Inferior parietal cortex (tissue), 1 donor: ENCODE data around the gene GALR2.
"Not testable (repeated sequence)": the region's sequence is repeated elsewhere in the genome, so short reads cannot be mapped to it uniquely, and the experiment has no call there.

Source experiments
- DNase-seq: peaks from one replicate; pipeline ENCODE4 v3.0.0-alpha.2; 2016; ENCODE audit errors: extremely low spot score

GALR2 gene, protein sequence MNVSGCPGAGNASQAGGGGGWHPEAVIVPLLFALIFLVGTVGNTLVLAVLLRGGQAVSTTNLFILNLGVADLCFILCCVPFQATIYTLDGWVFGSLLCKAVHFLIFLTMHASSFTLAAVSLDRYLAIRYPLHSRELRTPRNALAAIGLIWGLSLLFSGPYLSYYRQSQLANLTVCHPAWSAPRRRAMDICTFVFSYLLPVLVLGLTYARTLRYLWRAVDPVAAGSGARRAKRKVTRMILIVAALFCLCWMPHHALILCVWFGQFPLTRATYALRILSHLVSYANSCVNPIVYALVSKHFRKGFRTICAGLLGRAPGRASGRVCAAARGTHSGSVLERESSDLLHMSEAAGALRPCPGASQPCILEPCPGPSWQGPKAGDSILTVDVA

DNA sequence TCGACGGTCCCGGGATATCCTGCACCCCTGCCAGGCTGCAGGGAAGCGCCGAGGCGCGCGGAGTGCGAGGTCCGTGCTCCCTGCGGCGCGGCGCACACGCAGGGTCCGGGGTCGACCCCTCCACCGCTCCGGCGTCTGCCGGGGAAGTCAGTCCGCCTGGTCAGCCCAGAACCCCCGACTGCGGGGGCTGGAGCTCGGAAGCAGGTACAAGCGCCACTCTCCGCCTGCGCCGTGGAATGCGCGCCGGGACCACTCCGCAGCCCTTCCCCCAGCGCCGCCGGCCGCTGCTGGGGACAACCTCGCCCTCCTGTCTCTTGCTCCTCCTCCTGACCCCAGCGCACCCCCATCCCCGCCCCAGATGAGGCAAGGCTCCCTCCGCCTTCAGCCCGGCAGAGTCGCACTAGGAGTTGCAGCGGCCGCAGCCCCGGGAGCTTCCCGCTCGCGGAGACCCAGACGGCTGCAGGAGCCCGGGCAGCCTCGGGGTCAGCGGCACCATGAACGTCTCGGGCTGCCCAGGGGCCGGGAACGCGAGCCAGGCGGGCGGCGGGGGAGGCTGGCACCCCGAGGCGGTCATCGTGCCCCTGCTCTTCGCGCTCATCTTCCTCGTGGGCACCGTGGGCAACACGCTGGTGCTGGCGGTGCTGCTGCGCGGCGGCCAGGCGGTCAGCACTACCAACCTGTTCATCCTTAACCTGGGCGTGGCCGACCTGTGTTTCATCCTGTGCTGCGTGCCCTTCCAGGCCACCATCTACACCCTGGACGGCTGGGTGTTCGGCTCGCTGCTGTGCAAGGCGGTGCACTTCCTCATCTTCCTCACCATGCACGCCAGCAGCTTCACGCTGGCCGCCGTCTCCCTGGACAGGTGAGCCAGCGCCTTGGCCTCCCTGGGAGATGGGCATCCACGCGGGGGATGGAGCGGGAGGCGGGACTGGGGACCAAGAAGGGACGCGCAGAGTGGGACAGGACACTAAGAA lies at the start of gene GALR2:
GALR2 (plus strand) TSS at position 392 of the 974 bp plus-strand sequence; CDS start at position 495, 103 bp downstream.
- no peak for DNase-seq

GRCh38 chr17:76025294-76025693 lies 49.3 kb upstream of the GALR2 start:
- no peak for DNase-seq

DNA sequence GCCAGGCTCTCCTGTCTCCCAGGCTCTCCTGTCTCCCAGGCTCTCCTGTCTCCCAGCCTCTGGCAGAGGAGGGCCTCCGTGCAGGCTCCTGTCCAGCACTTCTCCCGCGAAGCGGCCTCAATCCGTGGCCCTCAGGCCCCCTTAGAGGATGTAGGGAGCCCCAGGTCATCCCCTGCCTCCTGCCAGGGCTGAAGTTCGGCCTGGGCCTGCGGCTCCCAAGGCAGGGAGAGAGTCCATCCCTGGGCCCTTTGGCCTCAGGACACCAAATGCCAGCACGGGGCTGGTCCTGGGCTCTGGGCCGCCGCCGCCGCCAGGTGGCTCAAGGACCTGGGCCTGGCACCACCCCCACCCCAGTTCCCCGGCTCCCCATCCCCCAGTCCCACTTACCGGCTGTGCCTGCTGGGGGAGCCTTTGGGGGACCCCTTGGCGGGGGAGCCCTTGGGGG lies 47.8 kb upstream of the GALR2 start:
- DNase-seq, result no peak

GRCh38 chr17:76027159-76027839 lies 47.3 kb upstream of the GALR2 start, which contains the start of gene EVPL:
Gene EVPL, minus strand, starts transcription at chr17:76027306. Its CDS starts 108 bp downstream, at chr17:76027198.
- no peak for DNase-seq

GRCh38 chr17:76032073-76032779 lies 42.4 kb upstream of the GALR2 start:
- no peak for DNase-seq

- DNase-seq, result no peak
Observed at GRCh38 chr17:76032780-76033108, 41.8 kb upstream of the GALR2 start.

DNA sequence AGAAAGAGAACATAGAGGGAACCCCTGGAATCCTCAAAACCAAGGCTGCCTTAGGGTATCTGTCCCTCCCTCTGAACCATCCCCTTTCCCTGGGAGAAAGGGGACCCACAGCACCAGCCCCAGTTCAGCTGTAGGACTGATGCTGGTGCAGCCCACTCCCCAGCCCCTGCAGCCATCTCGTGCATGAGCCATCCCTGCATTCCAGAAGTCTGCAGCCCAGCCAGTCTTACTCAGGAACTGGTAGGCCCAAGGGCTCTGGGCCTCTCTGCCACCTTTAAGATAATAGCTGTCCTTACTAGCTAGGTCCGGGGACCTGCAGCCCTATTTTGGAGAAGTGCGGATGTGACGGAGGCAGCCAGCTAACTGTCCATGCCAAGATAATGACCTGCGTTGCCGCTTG lies 41.4 kb upstream of the GALR2 start:
- no peak for DNase-seq

DNA sequence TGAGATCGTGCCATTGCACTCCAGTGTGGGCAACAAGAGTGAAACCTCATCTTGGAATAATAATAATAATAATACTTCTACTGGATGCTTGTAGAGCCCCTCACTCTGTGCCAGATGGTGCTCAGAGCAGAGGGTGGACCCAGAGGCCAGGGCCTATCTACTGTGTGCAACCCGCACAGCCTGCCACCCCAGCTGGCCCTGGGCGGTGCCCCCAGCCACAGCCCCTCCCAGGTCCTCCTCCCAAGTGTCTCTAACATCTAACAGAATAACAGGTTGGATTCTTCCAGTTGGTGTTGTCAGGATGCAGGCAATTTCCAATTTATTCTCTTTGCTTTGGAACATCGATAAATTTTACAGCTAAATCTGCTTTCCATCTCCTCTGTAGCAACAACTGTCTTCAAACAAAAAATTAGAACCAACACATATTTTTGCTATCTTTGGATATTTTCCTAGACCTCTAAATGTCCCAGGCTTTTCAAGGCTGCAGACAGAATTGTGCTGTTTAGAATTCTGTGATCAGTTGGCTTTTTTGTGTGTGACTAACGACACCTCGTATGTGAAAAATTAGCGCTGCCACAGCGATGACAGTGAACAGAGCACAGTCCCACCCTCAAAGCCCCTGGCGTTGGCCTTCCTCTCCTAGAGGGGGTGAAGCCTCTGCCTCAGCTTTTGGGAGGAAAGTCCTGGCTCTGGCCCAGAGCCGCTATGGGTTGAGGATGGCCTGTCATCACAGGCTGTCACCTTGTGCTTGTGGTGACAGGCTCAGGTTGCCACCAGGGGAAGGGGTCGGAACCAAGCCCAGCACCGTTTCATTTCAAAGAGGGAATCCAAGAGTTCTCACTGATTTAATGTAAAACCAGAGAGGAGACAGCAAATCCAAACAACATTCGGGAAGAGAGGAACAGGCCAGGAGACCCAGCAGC lies 39.9 kb upstream of the GALR2 start:
- DNase-seq, result no peak

GRCh38 chr17:76036497-76037261 lies 37.9 kb upstream of the GALR2 start:
- no peak for DNase-seq

DNA sequence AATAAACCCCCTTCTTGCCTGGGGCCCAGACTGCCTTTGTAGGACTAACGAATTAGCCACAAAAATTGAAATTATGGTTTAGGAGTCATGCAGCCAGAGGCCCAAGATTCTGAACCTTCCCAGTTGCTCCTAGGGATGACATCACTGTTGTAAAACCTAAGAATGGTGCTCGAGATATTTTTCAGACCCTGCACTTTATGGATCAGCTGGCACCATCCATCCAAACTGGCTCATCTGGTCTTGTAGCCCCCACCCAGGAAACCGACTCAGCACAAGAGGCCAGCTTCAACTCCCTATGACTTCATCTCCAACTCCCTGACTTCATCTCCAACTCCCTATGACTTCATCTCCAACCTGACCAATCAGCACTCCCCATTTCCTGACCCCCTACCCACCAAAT lies 36.5 kb upstream of the GALR2 start:
- no peak for DNase-seq

GRCh38 chr17:76039121-76039520 lies 35.5 kb upstream of the GALR2 start:
- no peak for DNase-seq

DNA sequence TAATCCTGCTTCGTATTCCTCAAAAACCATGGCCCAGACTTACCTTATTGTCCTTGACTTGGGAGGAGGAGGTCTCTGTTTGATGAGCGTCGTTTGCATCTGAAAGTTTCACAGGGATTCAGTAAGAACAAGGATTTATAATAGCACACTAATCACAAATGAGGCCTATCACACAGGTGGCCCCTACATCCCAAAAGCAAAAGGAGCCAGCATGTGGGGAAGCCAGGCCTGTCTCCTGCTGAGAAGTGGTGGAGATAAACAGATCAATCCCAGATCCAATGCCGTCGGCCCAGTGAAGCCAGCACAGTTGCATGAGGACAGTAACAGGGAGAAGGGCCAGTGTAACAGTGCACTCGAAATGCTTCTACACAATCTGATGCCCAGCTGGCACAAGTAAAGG lies 34.2 kb upstream of the GALR2 start:
- DNase-seq, result no peak

- not testable (repeated sequence) for DNase-seq
Observed at GRCh38 chr17:76042868-76043267, 31.7 kb upstream of the GALR2 start.

- DNase-seq, result not testable (repeated sequence)
Observed at GRCh38 chr17:76044475-76045007, 30.0 kb upstream of the GALR2 start.

DNA sequence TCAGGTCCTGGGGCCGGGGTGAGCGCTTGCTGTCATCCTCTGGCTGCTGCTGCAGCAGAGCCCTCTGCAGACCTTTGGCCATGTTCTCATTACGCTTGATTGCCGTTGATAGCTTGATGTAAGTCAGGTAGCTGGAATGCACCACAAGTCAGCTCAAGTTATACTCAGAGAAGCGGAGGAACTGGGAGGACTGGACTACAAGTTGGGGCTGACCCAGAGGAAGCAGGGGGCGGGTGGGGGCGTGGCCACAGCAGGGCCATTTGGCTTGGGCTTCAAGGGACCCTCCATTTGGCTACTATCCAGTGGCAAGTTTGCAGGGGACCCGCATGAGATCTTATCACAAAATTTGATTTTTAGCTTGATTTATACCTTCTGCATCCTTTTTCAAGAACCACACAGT lies 28.5 kb upstream of the GALR2 start:
- no peak for DNase-seq

DNA sequence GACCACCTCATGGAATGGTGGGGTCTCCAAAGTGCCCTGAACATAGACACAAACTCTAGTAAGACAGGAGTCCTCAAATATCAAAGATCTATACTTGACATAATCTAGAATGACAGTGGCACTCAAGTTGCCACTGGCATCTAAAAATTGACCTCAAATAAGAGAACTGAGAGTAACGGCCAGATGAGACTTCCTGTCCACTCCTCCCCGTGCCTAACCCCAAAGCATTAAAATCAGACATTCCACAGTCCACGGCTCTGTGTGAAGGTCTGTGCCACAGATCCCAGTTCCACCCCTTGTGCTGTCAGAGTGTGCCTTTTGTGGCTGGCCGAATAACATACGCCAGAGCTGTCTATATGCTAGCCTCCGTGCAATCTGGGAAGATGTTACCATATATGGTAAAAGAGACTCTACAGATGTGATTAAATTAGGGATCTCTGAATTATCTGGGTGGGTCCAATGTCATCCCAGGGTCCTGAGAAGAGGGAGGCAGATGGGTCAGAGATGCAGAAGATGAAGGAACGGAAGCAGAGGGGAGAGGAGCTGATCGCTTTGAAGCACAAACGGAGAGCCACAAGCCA lies 26.5 kb upstream of the GALR2 start:
- no peak for DNase-seq

DNA sequence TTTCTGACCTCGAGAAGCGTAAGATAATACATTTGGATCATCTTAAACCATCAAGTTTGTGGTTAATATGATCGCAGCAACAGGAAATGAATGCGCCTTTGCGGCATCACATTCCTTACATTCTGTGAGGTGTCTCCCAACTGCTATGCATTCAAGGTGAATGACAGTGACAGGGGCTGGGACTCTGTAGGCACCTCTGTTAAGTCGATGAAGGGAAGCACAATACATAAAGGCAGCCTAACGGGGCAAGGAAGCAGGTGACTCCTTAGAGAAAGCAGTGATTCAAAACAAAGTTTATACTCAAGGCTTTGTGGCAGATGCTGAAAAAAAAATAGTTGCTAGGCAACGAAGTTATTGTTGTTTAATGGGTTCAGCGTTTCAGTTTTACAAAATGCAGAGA lies 25.9 kb upstream of the GALR2 start:
- DNase-seq, result no peak

DNA sequence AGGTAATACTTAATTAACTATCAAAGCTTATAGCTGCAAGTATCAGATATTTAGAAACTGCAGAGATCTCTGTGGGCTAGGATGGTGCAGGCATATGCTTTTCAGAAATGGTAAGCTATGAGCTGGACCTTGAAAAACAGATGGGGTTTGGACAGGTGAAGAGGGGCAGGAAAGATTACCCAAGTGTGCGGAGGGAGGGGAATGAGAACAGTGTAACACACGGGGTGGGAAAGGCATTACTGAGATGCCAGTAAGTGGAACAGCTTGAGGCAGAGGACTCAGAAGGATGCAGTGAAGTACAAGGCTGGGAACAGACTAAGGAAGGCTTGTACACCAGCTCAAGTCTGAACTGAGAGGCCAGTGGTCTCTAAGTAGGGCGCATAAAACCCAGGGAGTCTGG lies 25.3 kb upstream of the GALR2 start:
- no peak for DNase-seq
